HG02623 (cell line): ENCODE results near the gene PITPNM3.

Source experiments
- ATAC-seq: cut with Tn5 transposase; IDR thresholded peaks from one replicate; pipeline ENCODE4 v1.9.1; 2021; ENCODE audit warnings: moderate library complexity; ENCODE audit not compliant: unreplicated experiment

The PITPNM3 gene

GRCh38 chr17:6446516-6447100 lies 109.7 kb downstream of the PITPNM3 start:
- ATAC-seq, result no peak

GRCh38 chr17:6444571-6445335 lies 111.6 kb downstream of the PITPNM3 start:
- ATAC-seq, result no peak

- ATAC-seq, result peak; percentile 74
Observed at GRCh38 chr17:6443692-6444570, 112.4 kb downstream of the PITPNM3 start, which contains the start of gene PIMREG. TSS of gene PIMREG (plus strand) at chr17:6444455. CDS start at chr17:6445111, 656 bp downstream.

- no peak for ATAC-seq
Observed at GRCh38 chr17:6442775-6443174, 113.6 kb downstream of the PITPNM3 start.

- ATAC-seq, result no peak
Observed at GRCh38 chr17:6439951-6440350, 116.4 kb downstream of the PITPNM3 start.

- ATAC-seq, result no peak
Observed at GRCh38 chr17:6437956-6438355, 118.4 kb downstream of the PITPNM3 start.

- ATAC-seq, result no peak
Observed at GRCh38 chr17:6437466-6437865, 118.9 kb downstream of the PITPNM3 start.

- ATAC-seq, result no peak
Observed at GRCh38 chr17:6435968-6436367, 120.4 kb downstream of the PITPNM3 start.

GRCh38 chr17:6435051-6435450 lies 121.3 kb downstream of the PITPNM3 start, which contains the start of gene AIPL1:
TSS of gene AIPL1 (minus strand) at chr17:6435121. CDS start at chr17:6435104, 17 bp downstream.
- no peak for ATAC-seq

- no peak for ATAC-seq
Observed at GRCh38 chr17:6430769-6431168, 125.6 kb downstream of the PITPNM3 start.

GRCh38 chr17:6429266-6429665 lies 127.1 kb downstream of the PITPNM3 start:
- ATAC-seq, result no peak

- no peak for ATAC-seq
Observed at GRCh38 chr17:6428207-6428965, 128.0 kb downstream of the PITPNM3 start.

GRCh38 chr17:6427279-6427781 lies 129.0 kb downstream of the PITPNM3 start:
- no peak for ATAC-seq

- no peak for ATAC-seq
Observed at GRCh38 chr17:6426356-6427101, 129.8 kb downstream of the PITPNM3 start.

- no peak for ATAC-seq
Observed at GRCh38 chr17:6425407-6425806, 130.9 kb downstream of the PITPNM3 start.

- no peak for ATAC-seq
Observed at GRCh38 chr17:6423931-6424330, 132.4 kb downstream of the PITPNM3 start.

GRCh38 chr17:6422654-6423241 lies 133.6 kb downstream of the PITPNM3 start:
- no peak for ATAC-seq

GRCh38 chr17:6421700-6422604 lies 134.4 kb downstream of the PITPNM3 start:
- ATAC-seq, result no peak
